Measurements from ENCODE around the gene BTBD8. TPM values are rescaled to one million over a fixed set of nuclear protein-coding genes. Genes with fewer than 3 reads are reported as not detected.

The BTBD8 gene
- total and polyA plus RNA-seq, 2 of the 4 experiments (the other 2 are of a cell fraction), result 0.94 to 2.0 TPM

DNA sequence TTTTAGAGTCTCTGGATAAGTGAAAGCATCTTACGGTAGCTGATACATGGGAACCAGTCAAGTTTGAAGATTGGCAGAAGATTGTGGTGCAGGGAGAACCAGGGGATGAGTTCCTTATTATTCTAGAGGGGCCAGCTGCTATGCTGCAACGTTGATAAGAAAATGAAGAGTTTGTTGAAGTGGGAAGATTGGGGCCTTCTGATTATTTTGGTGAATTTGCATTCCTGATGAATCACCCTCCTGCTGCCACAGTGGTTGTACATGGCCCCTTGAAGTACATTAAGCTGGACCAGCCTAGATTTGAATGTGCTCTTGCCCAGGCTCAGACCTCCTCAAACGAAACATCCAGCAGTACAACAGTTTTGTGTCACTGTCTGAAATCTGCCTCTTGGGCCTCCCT, 45.9 kb downstream of the BTBD8 start:
- H3K14ac ChIP-seq (replicated peaks; ENCODE audit: low read depth, low read length), result no peak overlapping the region
- no TSS peak for BruUV-seq (replicated peaks)
- WGBS, 2 experiments (ENCODE audit: extremely low coverage in 2 of 2, insufficient read length in 1 of 2), result 90% methylated on average over 2 of the region's 3 CpGs; no CpG with 5 or more reads in 1 of the 2 experiments
- CTCF ChIA-PET, result no interaction called here
- no peaks in the 10 kb centered on the region for H4K20me1 ChIP-seq (ENCODE audit: insufficient read depth, low read length)
- no peak overlapping the region for H3K4ac ChIP-seq (ENCODE audit: low read depth, low read length)
- no peak overlapping the region for H3K56ac ChIP-seq (ENCODE audit: extremely low read depth, insufficient read depth, low read length)
- in situ Hi-C loops (cut with MboI; ENCODE audit: low sequenced_read_pairs), result no loop called here
- POLR2A ChIA-PET (ENCODE audit: unreplicated experiment), result no interaction called here
- no peak overlapping the region for H4K8ac ChIP-seq (ENCODE audit: low read depth in 2 of 2, low read length in 2 of 2)
- no peak overlapping the region for H3K23ac ChIP-seq (ENCODE audit: low read depth, low read length)
- H3K36me3 ChIP-seq (ENCODE audit: control insufficient read depth, insufficient read depth, low read length), result no peaks in the 10 kb centered on the region
- H3K9me1 ChIP-seq (ENCODE audit: insufficient read depth, low read length), result no peaks in the 10 kb centered on the region
- H2BK120ac ChIP-seq (ENCODE audit: low read depth, low read length), result no peak overlapping the region
- H2BK15ac ChIP-seq (ENCODE audit: low read depth, low read length), result no peak overlapping the region
- DNase-seq, result peak; percentile 24
- H3K9me3 ChIP-seq (ENCODE audit: control insufficient read depth, insufficient read depth, low read length), result no peaks in the 10 kb centered on the region
- intact Hi-C loops (cut with micrococcal nuclease), result no loop called here
- no peaks in the 10 kb centered on the region for H3K27me3 ChIP-seq (ENCODE audit: control insufficient read depth, insufficient read depth, low read length)
- no peak overlapping the region for H2AFZ ChIP-seq (replicated peaks; ENCODE audit: low read length, poor library complexity)
- H3K4me3 ChIP-seq (ENCODE audit: insufficient read depth, low read depth, low read length), result no peak overlapping the region
- no peak overlapping the region for H4K91ac ChIP-seq (ENCODE audit: insufficient read depth, low read depth, low read length)
- H4K5ac ChIP-seq (ENCODE audit: low read depth, low read length), result no peak overlapping the region
- no peak for TF ChIP-seq CEBPB (IDR thresholded peaks at IDR 0.05; ENCODE audit: low read depth, low read length)
- no peak for TF ChIP-seq NFE2L2 (IDR thresholded peaks at IDR 0.05; ENCODE audit: low read depth, low read length)
- no peak overlapping the region for H2AK9ac ChIP-seq (replicated peaks; ENCODE audit: low read depth, low read length, poor library complexity)
- H3K18ac ChIP-seq (ENCODE audit: low read depth, low read length), result no peak overlapping the region
- H3K9ac ChIP-seq (ENCODE audit: low read depth, low read length), result no peak overlapping the region
- peaks cover 4% of the 10 kb centered on the region for H3K4me1 ChIP-seq (ENCODE audit: control insufficient read depth, insufficient read depth, low read length)
- no peak overlapping the region for H3K27ac ChIP-seq (ENCODE audit: insufficient read depth, low read length)
- H3K4me2 ChIP-seq (ENCODE audit: low read depth, low read length), result no peak overlapping the region
- ATAC-seq (ENCODE audit: low read depth), result peak; percentile 53
- dilution Hi-C loops (cut with HindIII; ENCODE audit: low sequenced_read_pairs, unreplicated experiment), result no loop called here
- no peak overlapping the region for H2BK5ac ChIP-seq (ENCODE audit: low read depth, low read length, poor library complexity, severe bottlenecking)
- no peak overlapping the region for H2AK5ac ChIP-seq (ENCODE audit: low read depth, low read length)
- no peaks in the 10 kb centered on the region for H3K79me1 ChIP-seq (ENCODE audit: low read depth in 1 of 2, low read length in 2 of 2)
- H2BK20ac ChIP-seq (ENCODE audit: low read depth, low read length), result no peak overlapping the region

Data from IMR-90 (cell line).